ENCODE results near the gene LYAR. TPM values are rescaled to one million over a fixed set of nuclear protein-coding genes. Genes with fewer than 3 reads are reported as not detected.
"Not testable (repeated sequence)": the region's sequence is repeated elsewhere in the genome, so short reads cannot be mapped to it uniquely, and the experiment has no call there.

Gene LYAR
- total RNA-seq, 1 donor from 2014 or later, result 7.7 TPM

GRCh38 chr4:4269331-4269731, 20.6 kb downstream of the LYAR start:
- FAIRE-seq (no peak), DNase-seq (ENCODE audit: low spot score in 2 of 2) (no peak)

- DNase-seq (ENCODE audit: low spot score in 2 of 2), result no peak
- no peak for FAIRE-seq
Observed at GRCh38 chr4:4268776-4269175, 21.2 kb downstream of the LYAR start.

GRCh38 chr4:4267981-4268380, 22.0 kb downstream of the LYAR start:
- no peak for DNase-seq (ENCODE audit: low spot score in 2 of 2)
- no peak for FAIRE-seq

GRCh38 chr4:4260185-4260751, 29.7 kb downstream of the LYAR start:
- DNase-seq (ENCODE audit: low spot score in 2 of 2) (peak in 1 of 2 donors; percentile 45), FAIRE-seq (no peak)

GRCh38 chr4:4259484-4260100, 30.4 kb downstream of the LYAR start:
- FAIRE-seq (no peak), DNase-seq (ENCODE audit: low spot score in 2 of 2) (no peak)

GRCh38 chr4:4257705-4258104, 32.2 kb downstream of the LYAR start:
- not testable (repeated sequence) for FAIRE-seq; DNase-seq (ENCODE audit: low spot score in 2 of 2)

- FAIRE-seq (no peak), DNase-seq (ENCODE audit: low spot score in 2 of 2) (no peak)
Observed at GRCh38 chr4:4256799-4257198, 33.2 kb downstream of the LYAR start.

GRCh38 chr4:4254666-4255065, 35.3 kb downstream of the LYAR start:
- DNase-seq (ENCODE audit: low spot score in 2 of 2), result peak; percentile 47 to 48
- no peak for FAIRE-seq

- DNase-seq (ENCODE audit: low spot score in 2 of 2) (no peak), FAIRE-seq (no peak)
Observed at GRCh38 chr4:4254199-4254598, 35.8 kb downstream of the LYAR start.

- FAIRE-seq (no peak), DNase-seq (ENCODE audit: low spot score in 2 of 2) (no peak)
Observed at GRCh38 chr4:4249866-4250265, 40.1 kb downstream of the LYAR start.

- DNase-seq (ENCODE audit: low spot score in 2 of 2); FAIRE-seq: not testable (repeated sequence)
Observed at GRCh38 chr4:4249342-4249741, 40.6 kb downstream of the LYAR start.

- FAIRE-seq, result no peak
- DNase-seq (ENCODE audit: low spot score in 2 of 2), result no peak
Observed at GRCh38 chr4:4248885-4249203, 41.1 kb downstream of the LYAR start.

- FAIRE-seq, result no peak
- DNase-seq (ENCODE audit: low spot score in 2 of 2), result peak; percentile 94 to 96
Observed at GRCh38 chr4:4248029-4248884, 41.7 kb downstream of the LYAR start, which contains the start of gene TMEM128. TSS of gene TMEM128 (minus strand) at chr4:4248223. CDS start at chr4:4248202, 21 bp downstream.

- no peak for FAIRE-seq
Observed at GRCh38 chr4:4247696-4248028, 42.3 kb downstream of the LYAR start.

GRCh38 chr4:4245172-4245571, 44.8 kb downstream of the LYAR start:
- no peak for FAIRE-seq
- DNase-seq (ENCODE audit: low spot score in 2 of 2), result no peak

More at GRCh38 chr4:4247696-4248028, 42.3 kb downstream of the LYAR start:
- no peak for DNase-seq (ENCODE audit: low spot score in 2 of 2)

GRCh38 chr4:4239551-4239950, 50.4 kb downstream of the LYAR start:
- DNase-seq (ENCODE audit: low spot score in 2 of 2); FAIRE-seq: not testable (repeated sequence)

GRCh38 chr4:4233610-4234009, 56.3 kb downstream of the LYAR start:
- FAIRE-seq (no peak), DNase-seq (ENCODE audit: low spot score in 2 of 2) (no peak)

GRCh38 chr4:4228356-4228668, 61.6 kb downstream of the LYAR start:
- FAIRE-seq (no peak), DNase-seq (ENCODE audit: low spot score in 2 of 2) (no peak)

- DNase-seq (ENCODE audit: low spot score in 2 of 2), result no peak
Observed at GRCh38 chr4:4227510-4228355, 62.2 kb downstream of the LYAR start.

GRCh38 chr4:4226606-4227438, 63.1 kb downstream of the LYAR start, which contains the start of gene OTOP1:
TSS of gene OTOP1 (minus strand) at chr4:4226929. CDS start at chr4:4226864, 65 bp downstream.
- DNase-seq (ENCODE audit: low spot score in 2 of 2) (no peak), FAIRE-seq (no peak)

More at GRCh38 chr4:4227510-4228355, 62.2 kb downstream of the LYAR start:
- FAIRE-seq, result no peak

All from frontal cortex (tissue), 4 donors.